PC-3 (cell line): ENCODE measurements around the gene SLC39A11.
"Not testable (repeated sequence)": the region's sequence is repeated elsewhere in the genome, so short reads cannot be mapped to it uniquely, and the experiment has no call there.

ENCODE experiments used
- EZH2 ChIP-seq: fragments of 300-600 bp; sonication (generic); IDR thresholded peaks from one replicate; pipeline ENCODE4 v1.6.1; 2017; ENCODE audit warnings: antibody characterized with exemption, mild to moderate bottlenecking, low read length; ENCODE audit not compliant: unreplicated experiment
- EZH2phosphoT487 ChIP-seq: fragments of 300-600 bp; sonication (generic); IDR thresholded peaks from 2 replicates; pipeline ENCODE4 v1.6.1; 2018; ENCODE audit warnings: mild to moderate bottlenecking, antibody characterized with exemption, low read length, borderline replicate concordance
- TF ChIP-seq, protein P1 (sequence below): fragments of 300-600 bp; sonication (generic); conservative IDR thresholded peaks from 2 replicates; pipeline ENCODE4 v1.5.1; 2017; ENCODE audit warnings: antibody characterized with exemption, low read depth, mild to moderate bottlenecking, low read length

DNA sequence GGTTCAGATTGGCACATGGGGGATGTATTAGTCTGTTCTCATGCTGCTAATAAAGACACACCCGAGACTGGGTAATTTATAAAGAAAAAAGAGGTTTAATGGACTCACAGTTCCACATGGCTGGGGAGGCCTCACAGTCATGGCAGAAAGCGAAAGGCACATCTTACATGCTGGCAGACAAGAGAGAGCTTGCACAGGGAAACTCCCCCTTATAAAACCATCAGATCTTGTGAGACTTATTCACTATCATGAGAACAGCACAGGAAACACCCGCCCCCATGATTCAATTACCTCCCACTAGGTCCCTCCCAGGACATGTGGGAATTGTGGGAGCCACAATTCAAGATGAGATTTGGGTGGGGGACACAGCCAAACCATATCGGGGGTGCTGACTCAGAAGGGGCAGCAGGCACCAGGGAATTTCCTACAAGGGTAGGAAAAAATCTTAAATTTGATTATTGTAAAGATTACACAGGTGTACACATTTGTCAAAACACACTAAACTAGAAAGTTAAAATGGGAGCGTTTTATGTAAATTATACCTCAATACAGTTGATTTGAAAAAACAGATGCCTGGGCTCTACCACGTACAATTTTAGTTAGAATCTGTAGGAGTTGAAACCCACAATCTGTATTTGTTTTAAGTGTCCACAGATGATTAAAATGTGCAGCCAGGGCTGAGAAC, 99.6 kb downstream of the SLC39A11 start:
- TF ChIP-seq, protein P1, sequence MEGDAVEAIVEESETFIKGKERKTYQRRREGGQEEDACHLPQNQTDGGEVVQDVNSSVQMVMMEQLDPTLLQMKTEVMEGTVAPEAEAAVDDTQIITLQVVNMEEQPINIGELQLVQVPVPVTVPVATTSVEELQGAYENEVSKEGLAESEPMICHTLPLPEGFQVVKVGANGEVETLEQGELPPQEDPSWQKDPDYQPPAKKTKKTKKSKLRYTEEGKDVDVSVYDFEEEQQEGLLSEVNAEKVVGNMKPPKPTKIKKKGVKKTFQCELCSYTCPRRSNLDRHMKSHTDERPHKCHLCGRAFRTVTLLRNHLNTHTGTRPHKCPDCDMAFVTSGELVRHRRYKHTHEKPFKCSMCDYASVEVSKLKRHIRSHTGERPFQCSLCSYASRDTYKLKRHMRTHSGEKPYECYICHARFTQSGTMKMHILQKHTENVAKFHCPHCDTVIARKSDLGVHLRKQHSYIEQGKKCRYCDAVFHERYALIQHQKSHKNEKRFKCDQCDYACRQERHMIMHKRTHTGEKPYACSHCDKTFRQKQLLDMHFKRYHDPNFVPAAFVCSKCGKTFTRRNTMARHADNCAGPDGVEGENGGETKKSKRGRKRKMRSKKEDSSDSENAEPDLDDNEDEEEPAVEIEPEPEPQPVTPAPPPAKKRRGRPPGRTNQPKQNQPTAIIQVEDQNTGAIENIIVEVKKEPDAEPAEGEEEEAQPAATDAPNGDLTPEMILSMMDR, result not testable (repeated sequence)
- TF ChIP-seq EZH2, EZH2phosphoT487: not testable (repeated sequence)
